Neural progenitor cell (in vitro differentiated cells): ENCODE results near the gene ARID4B. TPM values are rescaled to one million over a fixed set of nuclear protein-coding genes. Genes with fewer than 3 reads are reported as not detected.

Experiments used
- DNase-seq: peaks from one replicate; pipeline ENCODE4 v3.0.0-alpha.2; 2016; ENCODE audit warnings: low spot score
- H2AFZ ChIP-seq: fragments of 200-600 bp; sonication (generic); replicated peaks from 2 replicates; pipeline ENCODE4 v1.6.1; 2016; ENCODE audit warnings: antibody characterized with exemption
- H3F3A ChIP-seq: fragments of 200-600 bp; sonication (generic); 2 replicates; pipeline ENCODE4 v1.6.1; 2016; ENCODE audit warnings: antibody characterized with exemption, low read depth
- H3K27ac ChIP-seq: fragments of 200-600 bp; sonication (generic); 2 replicates; pipeline ENCODE4 v1.5.1; 2016; ENCODE audit warnings: mild to moderate bottlenecking
- H3K27me3 ChIP-seq: fragments of 200-600 bp; sonication (generic); 2 replicates; pipeline ENCODE4 v1.6.1; 2016; ENCODE audit warnings: mild to moderate bottlenecking, moderate library complexity
- H3K36me3 ChIP-seq: fragments of 200-600 bp; sonication (generic); 2 replicates; pipeline ENCODE4 v1.5.1; 2016
- H3K4me1 ChIP-seq: fragments of 200-600 bp; sonication (generic); 2 replicates; pipeline ENCODE4 v1.6.1; 2016; ENCODE audit warnings: mixed run types
- H3K4me2 ChIP-seq: fragments of 200-600 bp; sonication (generic); 2 replicates; pipeline ENCODE4 v1.6.1; 2016
- H3K4me3 ChIP-seq: fragments of 200-600 bp; sonication (generic); 2 replicates; pipeline ENCODE4 v1.5.1; 2016
- H3K79me2 ChIP-seq: fragments of 200-600 bp; sonication (generic); 2 replicates; pipeline ENCODE4 v1.6.1; 2016; ENCODE audit warnings: low read depth
- H3K9ac ChIP-seq: fragments of 200-600 bp; sonication (generic); 2 replicates; pipeline ENCODE4 v1.6.1; 2016
- H3K9me3 ChIP-seq: fragments of 200-600 bp; sonication (generic); 2 replicates; pipeline ENCODE4 v1.5.1; 2016; ENCODE audit warnings: low read depth
- H4K20me1 ChIP-seq: fragments of 200-600 bp; sonication (generic); 2 replicates; pipeline ENCODE4 v1.6.1; 2016; ENCODE audit warnings: low read depth
- H3K27ac Mint-ChIP-seq: 3 replicates; pipeline ENCODE4 v1.8.0; 2021; ENCODE audit warnings: mixed read lengths
- H3K27me3 Mint-ChIP-seq: 2 replicates; pipeline ENCODE4 v1.8.0; 2022; ENCODE audit warnings: low read depth, mild to moderate bottlenecking, inconsistent platforms, moderate library complexity, mixed read lengths; ENCODE audit not compliant: insufficient read depth
- H3K36me3 Mint-ChIP-seq: 3 replicates; pipeline ENCODE4 v1.8.0; 2021; ENCODE audit warnings: mixed read lengths
- H3K4me1 Mint-ChIP-seq: 3 replicates; pipeline ENCODE4 v1.8.0; 2021; ENCODE audit warnings: mixed read lengths
- H3K4me3 Mint-ChIP-seq: 3 replicates; pipeline ENCODE4 v1.8.0; 2021; ENCODE audit warnings: mild to moderate bottlenecking, moderate library complexity, mixed read lengths
- H3K9me3 Mint-ChIP-seq: 3 replicates; pipeline ENCODE4 v1.8.0; 2020; ENCODE audit warnings: mixed read lengths
- EZH2 ChIP-seq: fragments of 200-600 bp; sonication (generic); IDR thresholded peaks from 2 replicates; pipeline ENCODE4 v1.6.1; 2017; ENCODE audit warnings: antibody characterized with exemption, mild to moderate bottlenecking, moderate library complexity
- EZH2phosphoT487 ChIP-seq: fragments of 200-600 bp; sonication (generic); IDR thresholded peaks from 2 replicates; pipeline ENCODE4 v1.6.1; 2017; ENCODE audit warnings: antibody characterized with exemption
- total RNA-seq: library from RNA; depleted of rRNA; stranded (reverse); fragments of >200 nt; gene quantifications from 2 replicates; pipeline ENCODE4 v1.2.3, GENCODE V29; 2015; ENCODE audit warnings: low replicate concordance
- TF ChIP-seq, protein P1 (sequence below): fragments of 200-600 bp; sonication (generic); IDR thresholded peaks from 2 replicates; pipeline ENCODE4 v1.5.1; 2017; ENCODE audit warnings: antibody characterized with exemption, mild to moderate bottlenecking

The ARID4B gene, protein sequence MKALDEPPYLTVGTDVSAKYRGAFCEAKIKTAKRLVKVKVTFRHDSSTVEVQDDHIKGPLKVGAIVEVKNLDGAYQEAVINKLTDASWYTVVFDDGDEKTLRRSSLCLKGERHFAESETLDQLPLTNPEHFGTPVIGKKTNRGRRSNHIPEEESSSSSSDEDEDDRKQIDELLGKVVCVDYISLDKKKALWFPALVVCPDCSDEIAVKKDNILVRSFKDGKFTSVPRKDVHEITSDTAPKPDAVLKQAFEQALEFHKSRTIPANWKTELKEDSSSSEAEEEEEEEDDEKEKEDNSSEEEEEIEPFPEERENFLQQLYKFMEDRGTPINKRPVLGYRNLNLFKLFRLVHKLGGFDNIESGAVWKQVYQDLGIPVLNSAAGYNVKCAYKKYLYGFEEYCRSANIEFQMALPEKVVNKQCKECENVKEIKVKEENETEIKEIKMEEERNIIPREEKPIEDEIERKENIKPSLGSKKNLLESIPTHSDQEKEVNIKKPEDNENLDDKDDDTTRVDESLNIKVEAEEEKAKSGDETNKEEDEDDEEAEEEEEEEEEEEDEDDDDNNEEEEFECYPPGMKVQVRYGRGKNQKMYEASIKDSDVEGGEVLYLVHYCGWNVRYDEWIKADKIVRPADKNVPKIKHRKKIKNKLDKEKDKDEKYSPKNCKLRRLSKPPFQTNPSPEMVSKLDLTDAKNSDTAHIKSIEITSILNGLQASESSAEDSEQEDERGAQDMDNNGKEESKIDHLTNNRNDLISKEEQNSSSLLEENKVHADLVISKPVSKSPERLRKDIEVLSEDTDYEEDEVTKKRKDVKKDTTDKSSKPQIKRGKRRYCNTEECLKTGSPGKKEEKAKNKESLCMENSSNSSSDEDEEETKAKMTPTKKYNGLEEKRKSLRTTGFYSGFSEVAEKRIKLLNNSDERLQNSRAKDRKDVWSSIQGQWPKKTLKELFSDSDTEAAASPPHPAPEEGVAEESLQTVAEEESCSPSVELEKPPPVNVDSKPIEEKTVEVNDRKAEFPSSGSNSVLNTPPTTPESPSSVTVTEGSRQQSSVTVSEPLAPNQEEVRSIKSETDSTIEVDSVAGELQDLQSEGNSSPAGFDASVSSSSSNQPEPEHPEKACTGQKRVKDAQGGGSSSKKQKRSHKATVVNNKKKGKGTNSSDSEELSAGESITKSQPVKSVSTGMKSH (N-terminal part only)
- total RNA-seq: 38.5 and 65.8 TPM in 2 replicates

DNA sequence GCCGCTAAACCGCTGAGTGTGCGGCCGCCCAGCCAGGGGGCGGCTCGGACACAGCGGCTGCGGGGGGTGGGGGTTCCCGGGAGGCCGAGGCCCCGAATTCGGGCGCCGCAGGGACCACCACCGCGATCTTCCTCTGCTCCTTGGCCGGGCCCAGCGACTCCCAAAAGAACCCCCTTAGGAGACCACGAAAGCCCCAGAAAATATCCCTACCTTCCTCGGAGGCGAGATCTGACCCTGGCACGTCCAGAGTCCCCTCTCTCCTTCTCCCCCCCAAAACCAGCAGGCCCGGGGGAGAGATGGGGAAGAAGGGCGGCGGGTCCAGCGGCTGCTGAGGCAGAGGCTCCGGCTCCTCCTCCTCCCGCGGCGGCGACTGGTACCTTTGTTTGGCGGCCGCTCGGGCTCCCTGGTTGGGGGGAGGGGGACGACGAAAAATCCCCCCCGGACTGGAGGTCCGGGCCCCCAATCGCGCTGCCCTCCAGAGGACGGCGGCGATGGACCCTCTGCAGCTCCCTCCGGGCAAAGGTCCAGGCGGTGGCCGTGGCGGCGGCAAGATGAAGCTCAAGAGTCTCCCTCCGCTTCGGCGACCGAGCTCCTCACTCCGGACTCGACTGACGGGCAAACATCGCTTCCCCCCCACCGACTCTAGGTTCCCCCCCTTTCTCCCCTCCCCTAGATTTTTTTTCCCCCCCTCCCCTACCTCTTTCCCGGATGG is at the start of gene ARID4B:
Gene ARID4B, minus strand, starts transcription at position 621 of the 712 bp plus-strand sequence. CDS start 1,260 bp downstream, outside the sequence.
- Histone ChIP-seq H3K9me3 (no peaks in the 10 kb centered on the region), H3K27me3 (no peaks in the 10 kb centered on the region), H3K4me3 (peak within 1 kb of the TSS; percentile 96), H2AFZ (peak within 1 kb of the TSS; percentile 88), H3K4me2 (peak within 1 kb of the TSS; percentile 98), H3K4me1 (peaks cover 41% of the 10 kb centered on the region), H3K27ac (peak within 1 kb of the TSS; percentile 94), H3K36me3 (peaks cover 16% of the 10 kb centered on the region), H3K79me2 (peaks cover 92% of the 10 kb centered on the region), H3F3A (peaks cover 27% of the 10 kb centered on the region), H3K9ac (peak within 1 kb of the TSS; percentile 94), H4K20me1 (peaks cover 80% of the 10 kb centered on the region)
- peak; percentile 52 for DNase-seq
- Mint-ChIP-seq H3K9me3 (no peaks in the 10 kb centered on the region), H3K27ac (peak within 1 kb of the TSS; percentile 93), H3K4me1 (peaks cover 22% of the 10 kb centered on the region), H3K4me3 (peak within 1 kb of the TSS; percentile 99), H3K27me3 (peaks cover 3% of the 10 kb centered on the region), H3K36me3 (peaks cover 17% of the 10 kb centered on the region)
- TF ChIP-seq EZH2phosphoT487: no peak

DNA sequence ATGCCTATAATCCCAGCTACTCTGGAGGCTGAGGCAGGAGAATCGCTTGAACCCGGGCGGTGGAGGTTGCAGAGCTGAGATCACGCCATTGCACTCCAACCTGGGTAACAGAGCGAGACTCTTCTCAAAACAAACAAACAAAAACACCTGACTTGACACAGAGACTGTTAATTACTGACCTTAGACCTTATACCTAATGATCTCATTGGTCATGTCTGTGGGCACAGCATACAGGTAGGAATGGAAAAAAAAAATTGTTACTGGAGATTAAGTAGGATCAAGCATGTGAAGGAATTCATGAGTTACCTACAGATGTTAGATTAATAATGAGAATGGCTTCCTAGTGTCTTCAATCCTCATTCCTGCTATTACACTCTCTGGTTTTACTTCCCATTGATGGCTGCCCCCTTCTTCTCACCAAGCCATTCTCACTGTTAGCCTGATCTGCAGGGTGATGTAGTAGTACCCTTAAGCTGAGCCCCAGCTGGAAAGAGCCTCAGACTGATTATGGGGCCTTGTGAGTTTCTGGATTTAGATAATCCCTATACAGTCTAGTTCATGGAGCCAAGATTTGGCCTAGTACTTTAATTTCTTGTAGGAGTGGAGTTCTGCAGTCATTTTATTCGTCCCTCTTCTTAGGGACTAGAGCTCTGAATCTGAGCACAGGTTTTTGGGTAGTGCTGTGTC is 48.1 kb upstream of the ARID4B start:
- no peak overlapping the region for H3K4me3 Mint-ChIP-seq
- TF ChIP-seq EZH2 (no peak), EZH2phosphoT487 (no peak)
- TF ChIP-seq, protein P1, sequence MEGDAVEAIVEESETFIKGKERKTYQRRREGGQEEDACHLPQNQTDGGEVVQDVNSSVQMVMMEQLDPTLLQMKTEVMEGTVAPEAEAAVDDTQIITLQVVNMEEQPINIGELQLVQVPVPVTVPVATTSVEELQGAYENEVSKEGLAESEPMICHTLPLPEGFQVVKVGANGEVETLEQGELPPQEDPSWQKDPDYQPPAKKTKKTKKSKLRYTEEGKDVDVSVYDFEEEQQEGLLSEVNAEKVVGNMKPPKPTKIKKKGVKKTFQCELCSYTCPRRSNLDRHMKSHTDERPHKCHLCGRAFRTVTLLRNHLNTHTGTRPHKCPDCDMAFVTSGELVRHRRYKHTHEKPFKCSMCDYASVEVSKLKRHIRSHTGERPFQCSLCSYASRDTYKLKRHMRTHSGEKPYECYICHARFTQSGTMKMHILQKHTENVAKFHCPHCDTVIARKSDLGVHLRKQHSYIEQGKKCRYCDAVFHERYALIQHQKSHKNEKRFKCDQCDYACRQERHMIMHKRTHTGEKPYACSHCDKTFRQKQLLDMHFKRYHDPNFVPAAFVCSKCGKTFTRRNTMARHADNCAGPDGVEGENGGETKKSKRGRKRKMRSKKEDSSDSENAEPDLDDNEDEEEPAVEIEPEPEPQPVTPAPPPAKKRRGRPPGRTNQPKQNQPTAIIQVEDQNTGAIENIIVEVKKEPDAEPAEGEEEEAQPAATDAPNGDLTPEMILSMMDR: no peak
- no peak overlapping the region for H3K27ac Mint-ChIP-seq
- Histone ChIP-seq H3K4me2 (no peak overlapping the region), H3K4me1 (no peaks in the 10 kb centered on the region), H3K9me3 (no peaks in the 10 kb centered on the region), H3K9ac (no peak overlapping the region), H3K27me3 (no peaks in the 10 kb centered on the region), H3K79me2 (peaks cover 80% of the 10 kb centered on the region), H3K4me3 (no peak overlapping the region), H3F3A (no peaks in the 10 kb centered on the region), H2AFZ (no peak overlapping the region), H3K36me3 (peaks cover 2% of the 10 kb centered on the region), H3K27ac (no peak overlapping the region), H4K20me1 (no peaks in the 10 kb centered on the region)
- peaks cover under 1% of the 10 kb centered on the region for H3K9me3 Mint-ChIP-seq
- H3K4me1 Mint-ChIP-seq: no peaks in the 10 kb centered on the region
- no peak for DNase-seq
- peaks cover 11% of the 10 kb centered on the region for H3K36me3 Mint-ChIP-seq
- H3K27me3 Mint-ChIP-seq: peaks cover 2% of the 10 kb centered on the region

DNA sequence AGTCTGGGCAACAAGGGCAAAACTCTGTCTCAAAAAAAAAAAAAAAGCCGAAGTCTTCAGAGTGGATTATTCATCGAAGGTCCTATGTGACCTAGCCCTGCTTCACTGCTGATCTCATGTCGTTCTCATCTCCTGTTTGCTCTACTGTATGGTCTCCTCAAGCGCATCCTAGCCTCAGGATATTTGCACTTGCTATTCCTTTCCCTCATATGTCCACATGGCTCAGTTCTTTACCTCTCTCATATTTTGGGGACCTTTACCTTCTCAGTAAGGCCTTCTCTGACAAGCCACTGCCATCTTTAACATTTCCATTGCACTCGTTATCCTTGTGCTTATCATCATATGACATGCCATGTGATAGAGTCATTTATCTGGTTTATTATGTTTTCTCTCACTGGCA is 41.8 kb upstream of the ARID4B start:
- H3K36me3 Mint-ChIP-seq: peaks cover 6% of the 10 kb centered on the region
- H3K9ac ChIP-seq: no peak overlapping the region
- H3K4me3 ChIP-seq: no peak overlapping the region
- peaks cover 15% of the 10 kb centered on the region for H3K4me1 Mint-ChIP-seq
- no peak overlapping the region for H3K4me2 ChIP-seq
- peaks cover 13% of the 10 kb centered on the region for H3F3A ChIP-seq
- H3K27ac Mint-ChIP-seq: no peak overlapping the region
- no peak for DNase-seq
- H3K27me3 ChIP-seq: no peaks in the 10 kb centered on the region
- H3K4me1 ChIP-seq: peaks cover 4% of the 10 kb centered on the region
- no peaks in the 10 kb centered on the region for H3K9me3 ChIP-seq
- no peaks in the 10 kb centered on the region for H4K20me1 ChIP-seq
- H3K27ac ChIP-seq: no peak overlapping the region
- no peaks in the 10 kb centered on the region for H3K36me3 ChIP-seq
- peaks cover 70% of the 10 kb centered on the region for H3K79me2 ChIP-seq
- peak overlapping the region; percentile 33 for H3K4me3 Mint-ChIP-seq
- H3K9me3 Mint-ChIP-seq: no peaks in the 10 kb centered on the region
- no peaks in the 10 kb centered on the region for H3K27me3 Mint-ChIP-seq
- H2AFZ ChIP-seq: no peak overlapping the region
- TF ChIP-seq EZH2 (no peak), EZH2phosphoT487 (no peak)
- TF ChIP-seq, protein P1: no peak
